Stimulated activated naive CD8-positive, alpha-beta T cell treated with anti-CD3 and anti-CD28 coated beads, Interleukin-15, Interleukin-2, amounts not matched to agents 100 U/mL and 50 U/mL, for 24 hours (primary cell): Measurements from ENCODE around the gene ERC2.

Source experiments
- ATAC-seq: fragments of 150-1000 bp; cut with Tn5 transposase; one replicate; pipeline ENCODE4 v1.10.0; 2021
- DNase-seq: peaks from one replicate; pipeline ENCODE4 v3.0.0; 2021

The ERC2 gene

DNA sequence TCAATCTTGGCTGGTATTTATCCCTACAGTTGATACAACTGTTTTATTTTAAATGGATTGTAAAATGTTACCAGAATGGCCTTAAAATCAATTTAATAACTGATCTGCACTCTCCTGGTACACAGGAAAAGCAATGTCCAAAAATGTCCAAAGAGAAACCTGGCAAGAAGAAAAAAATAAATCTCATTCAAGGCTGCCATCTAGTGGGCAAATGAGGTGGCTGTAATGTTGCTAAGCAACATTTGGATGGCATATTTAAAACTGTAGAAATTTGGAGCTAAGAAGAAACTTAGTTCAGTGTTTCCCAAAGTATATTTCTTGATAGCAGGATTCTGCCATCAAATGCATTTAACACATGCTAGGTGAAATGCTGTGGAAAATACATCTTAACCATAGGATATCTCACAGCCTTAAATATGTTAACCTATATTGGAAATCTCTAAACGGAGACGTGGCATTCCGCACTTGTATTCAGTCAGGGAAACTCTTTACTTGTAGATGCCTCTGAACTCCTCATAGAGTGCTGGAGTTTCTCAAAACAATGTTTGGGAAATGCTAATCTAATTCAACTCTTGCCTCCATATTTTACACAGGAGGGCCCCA is 216.8 kb downstream of the ERC2 start:
- no peak for ATAC-seq
- peak; percentile 10 for DNase-seq

DNA sequence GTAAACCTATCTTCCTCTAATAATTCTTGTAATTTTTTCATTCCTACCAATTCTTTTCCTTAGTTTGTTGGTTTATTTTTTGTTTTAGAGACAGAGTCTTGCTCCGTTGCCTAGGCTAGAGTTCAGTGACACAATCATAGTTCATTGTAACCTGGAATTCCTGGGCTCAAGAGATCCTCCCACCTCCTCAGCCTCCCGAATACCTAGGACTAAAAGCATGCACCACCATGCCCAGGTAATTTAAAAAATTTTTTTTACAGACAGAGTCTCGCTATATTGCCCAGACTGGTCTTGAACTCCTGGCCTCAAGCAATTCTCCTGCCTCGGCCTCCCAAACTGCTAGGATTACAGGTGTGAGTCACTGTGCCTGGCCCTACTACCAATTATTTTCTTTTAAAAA is 220.2 kb downstream of the ERC2 start:
- DNase-seq (no peak), ATAC-seq (no peak)

DNA sequence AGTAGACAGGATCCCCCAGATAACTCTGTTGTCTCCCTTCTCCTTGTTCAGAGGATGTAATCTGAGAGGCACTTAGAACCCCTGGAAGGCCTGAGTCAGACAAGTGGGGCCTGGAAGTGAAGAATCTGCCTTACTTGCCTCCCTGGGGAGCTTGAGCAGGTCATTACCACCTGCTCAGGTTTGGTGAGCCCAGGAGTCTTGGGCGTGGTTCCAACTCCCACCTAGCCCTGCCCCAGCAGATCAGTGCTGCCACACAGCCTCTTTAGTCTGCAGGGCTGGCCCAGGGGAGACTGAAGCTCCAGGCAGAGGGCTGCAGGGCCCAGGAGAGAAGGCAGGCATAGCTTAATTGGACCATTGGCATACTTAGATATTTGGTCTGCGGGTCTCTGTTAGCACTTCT is 230.0 kb downstream of the ERC2 start:
- DNase-seq (no peak), ATAC-seq (no peak)

DNA sequence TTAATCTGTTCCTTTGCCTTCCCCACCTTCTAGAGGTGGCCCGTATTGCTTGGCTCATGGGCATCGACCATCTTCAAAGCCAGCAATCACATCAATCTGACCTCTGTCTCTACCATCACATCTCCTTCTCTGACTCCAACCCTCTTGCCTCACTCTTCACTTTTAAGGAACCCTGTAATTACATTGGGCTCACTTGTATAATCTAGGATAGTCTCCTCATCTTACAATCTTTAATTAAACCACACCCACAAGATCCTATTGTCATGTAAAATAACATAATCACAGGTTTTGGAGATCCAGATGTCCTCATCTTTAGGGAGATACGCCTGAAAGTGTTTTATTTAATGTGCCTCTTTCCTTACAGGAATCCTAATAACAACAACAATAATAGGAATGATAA is 234.5 kb downstream of the ERC2 start:
- DNase-seq = no peak
- ATAC-seq = no peak

DNA sequence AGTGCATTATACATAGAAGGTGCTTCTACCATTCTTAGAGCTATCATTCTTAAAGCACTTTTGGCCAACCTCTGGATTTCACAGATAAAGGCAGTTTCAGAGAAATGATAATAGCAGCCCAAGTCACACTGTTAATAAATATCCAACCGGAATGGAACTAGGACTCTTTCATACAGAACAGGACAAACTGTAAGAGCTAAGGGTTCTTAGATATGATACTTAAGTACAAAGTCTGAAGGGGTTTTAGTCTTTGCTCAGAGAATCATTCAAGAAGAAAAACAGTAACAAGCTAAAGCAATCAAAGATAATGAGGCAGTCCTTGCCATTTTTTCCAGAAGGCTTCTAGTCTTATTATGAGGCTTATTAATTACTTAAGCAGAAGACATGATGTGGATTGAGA is 239.0 kb downstream of the ERC2 start:
- DNase-seq (no peak), ATAC-seq (no peak)

DNA sequence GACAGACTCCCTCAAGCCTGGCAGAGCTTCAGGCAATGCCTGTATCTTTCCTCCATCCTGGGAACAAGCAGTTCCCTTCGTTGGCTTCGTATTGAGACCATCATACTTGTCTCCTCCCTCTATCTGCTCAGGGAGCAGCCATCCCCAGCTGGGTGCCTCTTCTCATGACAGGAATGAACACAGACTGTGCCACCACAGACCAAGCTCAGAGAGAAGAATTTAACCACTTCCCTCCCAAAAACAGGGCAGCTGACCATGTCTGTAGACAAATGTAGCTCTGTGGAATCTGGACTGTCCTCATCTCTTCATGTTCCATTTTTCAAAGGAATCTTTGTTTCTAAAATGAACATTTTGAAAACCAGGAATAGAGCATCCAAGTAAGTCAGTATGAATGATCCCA is 245.4 kb downstream of the ERC2 start:
- no peak for ATAC-seq

DNA sequence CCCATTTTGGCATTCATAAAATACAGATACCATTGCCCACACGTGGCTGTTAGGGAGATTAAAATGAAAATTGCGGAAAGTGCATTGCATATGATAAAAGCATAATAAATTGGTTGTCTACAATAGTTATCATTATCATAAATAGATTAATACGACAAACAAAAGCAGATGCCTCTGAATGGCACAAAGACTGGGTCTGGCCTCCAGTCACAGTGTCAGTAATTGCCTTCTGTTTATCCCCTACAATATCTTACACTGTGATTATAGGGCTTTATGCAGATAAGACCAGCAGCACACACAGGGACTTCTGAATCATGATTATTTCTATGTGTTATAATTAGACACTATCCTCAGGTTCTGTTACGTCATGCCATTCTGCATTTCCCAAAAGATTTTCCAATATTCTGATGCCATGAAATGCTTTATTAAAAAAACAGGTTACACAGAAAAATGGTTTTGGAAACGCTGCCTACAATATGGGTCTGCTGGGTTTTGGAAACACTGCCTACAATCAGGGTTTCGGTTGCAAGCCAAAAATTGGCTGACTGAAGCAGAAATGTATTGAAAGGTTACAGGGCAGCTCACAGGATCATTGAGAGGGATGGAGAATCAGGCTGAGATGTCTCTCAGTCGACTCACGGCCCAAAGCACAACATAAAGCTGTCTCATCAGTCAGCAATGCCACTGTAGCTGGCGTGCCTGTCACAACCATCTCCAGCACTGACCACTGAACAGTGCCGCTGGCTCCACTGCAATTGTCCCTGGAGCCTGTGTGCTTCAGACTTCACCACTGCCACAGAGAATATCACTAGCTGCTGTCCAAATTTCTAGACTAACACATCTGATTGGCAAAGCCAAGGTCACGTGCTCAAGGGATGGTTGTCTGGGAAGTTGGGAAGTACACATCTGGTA is 248.1 kb downstream of the ERC2 start:
- DNase-seq (no peak), ATAC-seq (no peak)

More for the DNA sequence above, 245.4 kb downstream of the ERC2 start:
- DNase-seq = no peak

DNA sequence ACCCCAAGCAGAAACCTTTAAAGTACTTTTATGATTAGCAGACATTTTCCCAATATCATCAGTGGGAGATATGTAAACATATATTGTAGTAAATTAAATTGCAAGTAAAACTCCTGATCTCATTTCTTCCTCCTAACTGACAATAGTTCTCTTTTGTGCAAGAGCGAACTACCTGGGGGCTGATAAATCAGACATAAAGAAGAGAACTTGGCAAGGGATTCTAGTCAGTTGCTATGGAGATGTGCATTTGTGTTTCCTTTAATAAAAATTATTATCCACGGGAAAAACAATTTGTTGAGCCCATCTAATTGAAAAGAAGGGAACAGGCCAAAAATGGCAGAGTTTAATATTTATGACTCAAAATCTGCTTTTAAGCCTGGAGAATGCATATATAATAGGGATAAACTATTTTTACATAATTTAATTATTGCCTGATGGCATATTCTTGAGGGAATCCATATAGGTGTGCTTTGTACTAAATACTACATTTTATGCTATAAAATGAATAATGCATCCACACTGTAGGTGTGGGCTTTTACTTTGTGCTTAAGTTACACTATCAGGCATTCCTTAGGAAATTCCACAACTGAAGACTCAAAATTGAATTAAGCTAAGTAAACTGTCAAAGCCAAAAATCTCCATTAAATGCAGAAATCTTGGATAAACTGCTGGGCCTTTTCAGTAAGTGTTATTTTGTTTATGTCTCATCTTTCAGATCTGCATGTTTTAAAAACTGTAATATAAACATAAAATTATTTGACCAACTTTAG is 258.1 kb downstream of the ERC2 start:
- no peak for ATAC-seq
- DNase-seq = no peak

DNA sequence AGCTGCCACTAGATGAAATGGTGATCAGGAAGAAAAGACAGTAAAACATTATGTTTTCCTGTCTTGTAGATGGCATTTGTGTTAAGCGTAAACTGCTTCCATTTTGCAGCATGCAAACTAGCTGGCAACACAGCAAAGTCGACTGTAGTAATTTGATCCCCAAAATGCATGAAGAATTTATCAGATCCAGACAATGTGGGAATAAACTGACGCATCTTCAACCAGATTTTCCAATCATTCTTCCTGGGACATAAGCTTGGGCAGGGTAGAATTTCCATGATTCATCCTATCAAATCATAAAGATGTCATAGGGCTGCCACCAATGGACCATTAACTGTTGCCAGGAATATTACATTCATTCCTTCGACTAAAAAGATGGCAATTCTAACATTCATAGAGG is 260.3 kb downstream of the ERC2 start:
- no peak for DNase-seq
- no peak for ATAC-seq

DNA sequence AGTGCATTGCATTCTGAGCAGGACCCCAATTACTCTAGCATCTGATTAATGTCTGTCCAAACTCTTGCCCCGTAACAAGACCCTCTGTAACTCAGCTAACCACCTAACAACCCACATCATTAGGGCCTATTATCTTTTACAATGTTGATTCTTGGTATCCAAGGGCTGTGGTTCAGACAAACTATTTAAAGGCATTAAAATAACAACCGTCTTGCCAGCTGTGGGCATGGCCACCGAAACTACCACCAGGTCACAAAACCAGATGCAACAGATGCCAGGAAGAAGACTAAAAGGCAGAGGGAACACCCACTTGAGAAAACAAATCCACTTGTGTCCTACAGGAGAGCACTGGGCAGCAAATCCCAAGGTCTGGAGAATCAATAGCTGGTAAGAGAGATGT is 262.9 kb downstream of the ERC2 start:
- DNase-seq (no peak), ATAC-seq (no peak)

DNA sequence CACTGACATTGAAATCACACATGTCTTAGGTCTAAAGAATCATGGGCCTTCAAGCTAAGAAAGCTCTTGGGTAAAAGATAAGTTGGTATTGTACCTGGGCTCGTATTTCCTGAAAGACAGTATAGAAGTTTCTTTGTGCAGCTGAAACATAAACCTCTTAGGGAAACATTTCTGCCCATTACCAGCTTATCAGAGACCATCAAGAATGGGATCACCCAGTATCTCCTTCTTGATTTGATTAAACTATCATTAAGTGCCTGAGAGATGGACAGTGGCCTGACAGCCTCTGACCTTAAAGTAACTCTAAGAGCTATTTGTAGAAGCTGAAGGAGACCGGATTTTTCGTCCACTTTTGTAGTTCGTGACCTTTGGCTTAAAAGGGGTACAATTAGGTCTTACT is 265.3 kb downstream of the ERC2 start:
- no peak for DNase-seq
- ATAC-seq = no peak

DNA sequence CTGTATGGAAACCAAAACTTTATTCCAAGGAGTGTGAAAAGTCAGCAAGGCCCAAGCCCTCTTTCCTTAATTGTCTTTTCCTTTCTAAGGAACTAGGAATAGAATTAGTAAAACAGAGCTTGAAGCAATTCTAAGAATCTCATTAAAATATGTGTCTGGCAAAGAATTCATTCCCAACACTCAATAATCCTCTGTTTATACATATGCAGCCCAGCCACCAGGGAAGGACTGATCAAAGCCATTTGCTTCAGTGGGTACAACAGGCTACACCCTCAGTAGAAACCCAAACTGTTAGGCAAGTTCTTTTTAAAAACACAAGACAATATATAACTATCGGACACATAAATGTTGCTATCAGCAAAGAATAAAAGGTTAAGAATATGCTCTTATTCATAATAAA is 266.9 kb downstream of the ERC2 start:
- DNase-seq (no peak), ATAC-seq (no peak)

DNA sequence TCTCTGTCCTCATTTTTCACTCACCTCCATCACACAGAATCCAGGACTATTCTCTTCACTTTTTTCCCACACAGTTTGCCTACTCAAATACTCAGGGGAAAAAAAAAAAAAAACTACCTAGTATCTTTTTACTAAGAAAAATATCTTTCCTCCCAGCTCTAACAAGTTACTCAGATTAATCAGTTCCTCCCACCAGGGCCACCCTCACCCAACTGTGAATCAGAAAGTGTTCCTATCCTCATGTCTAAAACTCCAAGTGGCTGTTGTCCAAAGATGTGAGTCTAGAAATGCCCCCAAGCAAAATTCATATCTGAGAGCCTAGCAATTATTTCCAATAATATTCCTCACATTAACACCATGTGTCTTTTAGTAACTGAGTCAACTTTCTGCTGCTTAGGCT is 268.0 kb downstream of the ERC2 start:
- no peak for DNase-seq
- ATAC-seq = no peak

DNA sequence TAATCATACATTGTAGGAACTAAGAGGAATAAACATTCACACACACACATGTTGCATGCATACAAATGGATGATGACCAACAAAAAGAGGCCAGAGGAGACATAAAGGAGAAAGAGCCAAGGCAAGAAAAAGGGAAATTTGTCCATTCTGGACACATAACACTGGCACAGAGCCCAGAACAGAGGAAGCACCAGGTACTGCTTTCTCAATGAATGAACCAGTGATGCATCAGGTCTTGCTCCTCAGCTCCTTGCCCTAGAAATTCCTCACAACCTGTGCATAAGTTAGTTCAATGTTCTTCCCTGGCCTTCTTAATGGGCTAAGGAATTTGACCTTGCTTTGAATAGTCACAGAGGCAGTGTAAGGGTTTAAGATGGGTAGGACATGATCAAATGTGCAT is 270.3 kb downstream of the ERC2 start:
- no peak for ATAC-seq
- no peak for DNase-seq

DNA sequence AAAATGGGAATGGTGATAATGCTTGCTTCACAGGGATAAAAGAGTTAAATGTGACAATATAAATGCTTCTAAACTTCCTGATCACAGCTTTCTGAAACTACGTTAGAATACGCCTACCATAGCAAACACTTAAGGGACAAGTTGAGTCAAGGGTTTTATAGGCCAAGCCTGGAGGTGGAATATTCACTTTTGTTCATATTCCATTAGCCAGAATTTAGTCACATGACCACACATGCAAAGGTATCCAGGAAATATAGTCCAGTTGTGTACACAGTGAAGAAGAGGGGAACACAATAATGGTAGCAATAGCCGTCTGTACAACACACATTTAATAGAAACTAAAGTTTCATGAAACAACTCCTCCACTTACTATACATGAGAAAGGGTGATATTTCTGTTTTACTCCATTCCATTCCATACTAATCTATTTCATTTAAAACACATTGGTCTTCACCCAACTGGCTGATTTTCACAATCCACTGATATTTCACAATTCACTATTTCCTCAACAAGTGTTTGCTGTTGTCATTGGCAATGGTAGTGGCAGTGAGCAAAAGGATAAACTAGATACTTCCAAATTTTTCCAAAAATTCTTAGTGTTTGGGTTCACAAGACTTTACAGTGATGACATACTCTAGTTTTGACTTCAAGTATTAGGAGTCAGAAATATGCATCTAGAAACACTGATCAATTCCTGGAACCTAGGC is 270.9 kb downstream of the ERC2 start:
- DNase-seq = no peak

DNA sequence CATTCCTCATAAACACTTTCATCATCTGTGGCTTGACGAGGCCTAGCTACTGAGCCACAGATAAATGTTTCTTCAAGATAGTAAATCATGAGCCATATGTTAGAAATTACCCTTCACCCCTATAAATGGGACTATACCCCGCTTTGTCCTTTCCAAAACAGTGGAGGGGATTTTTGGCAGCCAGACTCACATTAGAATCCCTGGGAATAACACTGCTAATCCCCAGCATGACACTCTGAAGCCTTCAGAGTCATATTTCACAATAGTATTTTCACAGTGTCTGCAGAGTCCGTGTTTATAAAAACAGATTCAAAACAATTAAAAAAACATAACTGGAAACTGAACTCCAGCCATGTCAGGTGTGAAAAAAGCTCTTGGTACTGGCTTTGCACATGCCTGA is 271.6 kb downstream of the ERC2 start:
- no peak for ATAC-seq
- no peak for DNase-seq

More for the DNA sequence above, 270.9 kb downstream of the ERC2 start:
- ATAC-seq = no peak

DNA sequence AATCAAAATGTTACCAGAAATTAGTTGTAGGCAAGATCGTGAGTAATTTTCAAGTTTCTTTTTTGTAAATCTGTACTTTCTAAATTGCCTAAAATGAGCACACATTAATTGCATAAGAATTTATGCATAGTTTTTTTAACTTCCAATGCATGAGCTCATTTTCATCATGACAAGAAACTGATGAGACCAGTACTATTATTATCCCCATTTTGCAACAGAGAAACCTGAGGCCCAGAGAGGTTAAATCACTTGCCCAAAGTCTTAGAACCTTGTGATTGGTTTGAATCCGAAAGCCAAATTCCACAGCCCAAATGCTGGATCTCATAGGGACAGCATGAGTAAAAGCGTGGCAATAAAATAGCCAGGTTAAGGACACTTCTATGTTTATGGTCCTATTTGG is 274.7 kb downstream of the ERC2 start:
- DNase-seq = no peak
- no peak for ATAC-seq

DNA sequence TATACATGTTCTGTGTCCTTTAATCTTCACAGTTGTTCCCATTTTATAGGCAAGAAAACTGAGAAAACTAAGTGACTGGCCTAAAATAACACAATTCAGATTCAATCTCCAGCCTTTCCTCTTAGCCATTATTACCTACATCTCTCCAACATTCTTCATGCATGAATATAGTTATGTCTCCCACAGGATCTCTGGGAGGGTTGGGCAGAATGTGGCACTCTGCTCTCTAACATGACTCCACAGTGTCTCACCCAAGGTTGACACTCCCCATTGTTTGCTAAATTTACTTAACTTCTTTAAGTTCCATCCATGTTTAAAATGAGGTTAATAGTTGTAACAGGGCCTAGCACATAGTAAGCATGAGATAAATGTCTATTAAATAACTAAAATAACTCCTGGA is 276.3 kb downstream of the ERC2 start:
- DNase-seq = no peak
- ATAC-seq = no peak

DNA sequence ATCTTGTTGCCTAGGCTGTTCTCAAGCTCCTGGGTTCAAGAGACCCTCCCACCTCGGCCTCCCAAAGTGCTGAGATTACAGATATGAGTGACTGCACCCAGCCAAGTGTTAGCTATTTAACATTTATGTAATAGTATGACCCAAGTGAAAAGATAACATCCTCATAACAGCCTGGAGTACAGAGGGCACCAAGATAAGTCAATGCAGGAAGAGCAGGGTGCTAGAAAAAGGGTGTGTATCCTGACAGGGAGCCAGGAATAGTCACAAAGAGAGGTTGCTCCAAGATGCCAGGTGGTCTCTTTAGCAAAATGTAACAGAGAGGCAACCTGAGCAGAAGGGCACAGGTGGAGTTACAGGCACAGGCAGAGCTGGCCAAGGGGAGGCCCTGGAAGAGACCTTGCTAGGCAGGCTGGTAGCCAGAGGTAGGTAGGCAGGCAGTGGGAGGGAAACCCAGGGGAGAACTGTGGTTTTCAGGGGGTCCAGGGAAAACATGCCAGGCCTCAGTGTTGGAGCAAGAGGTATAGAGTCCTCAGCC is 277.4 kb downstream of the ERC2 start:
- DNase-seq = no peak
- ATAC-seq = peak; percentile 23

DNA sequence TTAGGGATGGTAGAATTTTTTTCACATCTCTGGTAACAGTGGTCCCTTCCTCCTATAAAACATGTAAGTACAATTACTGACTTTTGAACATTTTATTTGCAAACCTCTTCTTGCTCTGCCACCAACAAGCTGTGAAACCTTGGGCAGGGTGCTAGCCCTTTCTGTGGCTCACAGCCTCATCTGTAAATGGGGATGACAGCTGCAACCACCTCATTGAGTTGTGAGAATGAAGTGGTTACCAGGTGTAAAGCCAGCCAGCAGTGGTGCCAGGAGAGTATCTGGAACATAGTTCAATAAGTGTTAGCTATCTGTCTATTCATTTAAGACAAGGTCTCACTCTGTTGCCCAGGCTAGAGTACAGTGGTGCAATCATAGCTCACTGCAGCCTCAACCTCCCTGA is 278.1 kb downstream of the ERC2 start:
- no peak for DNase-seq
- no peak for ATAC-seq

DNA sequence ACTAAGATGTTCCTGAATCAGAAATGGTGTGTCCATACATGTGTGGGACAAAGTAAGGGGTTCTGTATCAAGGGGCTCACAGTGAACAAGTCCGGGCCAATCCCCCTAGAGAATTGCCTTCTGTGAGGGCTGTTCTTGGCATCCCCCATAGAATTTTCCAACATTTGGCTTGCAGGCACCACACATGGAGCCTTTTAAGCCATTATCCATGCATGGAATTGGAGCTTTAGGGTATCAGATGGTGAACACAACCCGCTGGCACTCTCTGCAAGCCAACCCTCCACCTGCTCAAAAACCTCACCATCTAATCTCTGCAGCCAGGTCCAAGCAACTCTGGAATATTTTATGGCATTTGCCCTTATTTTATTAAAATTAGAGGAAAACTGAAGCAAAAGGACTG is 278.7 kb downstream of the ERC2 start:
- ATAC-seq (no peak), DNase-seq (no peak)

DNA sequence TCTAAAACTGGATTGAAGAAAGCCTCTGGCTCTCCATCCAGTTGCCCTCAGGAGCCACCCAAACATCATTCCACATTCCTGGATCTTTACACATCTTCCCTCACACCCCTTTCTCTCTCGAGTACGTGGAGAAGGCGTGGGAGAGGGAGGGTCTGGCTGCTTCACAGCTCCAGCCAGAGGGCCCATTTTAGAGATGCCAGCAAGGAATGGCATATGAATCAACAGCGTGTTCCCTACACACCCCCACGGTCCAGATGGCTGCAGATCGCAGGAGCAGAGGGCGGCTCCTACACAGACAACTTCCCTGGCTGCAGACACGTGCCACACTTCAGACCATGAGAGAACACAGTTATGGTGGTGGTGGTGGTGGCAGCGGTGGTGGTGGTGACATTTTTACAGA is 280.1 kb downstream of the ERC2 start:
- ATAC-seq = no peak
- DNase-seq = no peak
